OCI-M2 (cell line): ENCODE measurements around the gene TCP11.

Experiments used
- DNase-seq: peaks from one replicate; lab custom pipeline; 2025; ENCODE audit not compliant: unreplicated experiment; lab: John Stamatoyannopoulos, UW

Gene TCP11

DNA sequence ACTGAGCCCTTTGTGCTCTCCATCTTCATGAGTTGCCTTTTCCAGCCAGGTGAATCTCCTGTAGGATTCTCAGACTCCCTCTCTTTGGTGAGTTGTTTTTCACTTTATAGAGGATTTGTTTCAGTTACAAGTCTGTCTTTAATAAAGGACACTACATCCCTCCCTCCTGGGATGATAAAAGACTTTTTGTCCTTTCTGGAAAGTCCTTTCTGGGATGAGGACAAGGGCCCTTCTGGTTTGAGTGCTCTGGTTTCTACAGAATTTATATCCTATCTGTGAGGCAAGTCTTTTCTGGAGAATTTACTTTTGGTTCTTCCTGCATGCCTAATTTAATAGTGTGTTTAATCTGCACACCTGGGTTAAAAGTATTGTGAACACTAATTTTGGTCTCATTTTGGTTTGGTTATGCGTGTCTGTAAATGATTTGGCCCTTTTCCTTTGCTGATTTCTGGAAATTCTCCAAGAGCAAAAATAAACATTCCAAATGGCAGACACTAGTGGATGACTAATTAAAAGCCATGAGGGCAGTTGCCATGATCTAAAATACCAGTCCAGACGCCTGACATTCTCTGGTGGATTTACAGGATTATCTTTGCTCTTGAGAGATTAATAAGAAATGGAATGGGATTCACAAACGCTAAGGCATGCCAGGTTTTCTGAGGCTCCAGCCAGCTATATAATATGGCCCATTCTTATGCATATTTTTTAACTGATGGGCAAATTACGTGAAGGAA, 44.8 kb downstream of the TCP11 start:
- no peak for DNase-seq

DNA sequence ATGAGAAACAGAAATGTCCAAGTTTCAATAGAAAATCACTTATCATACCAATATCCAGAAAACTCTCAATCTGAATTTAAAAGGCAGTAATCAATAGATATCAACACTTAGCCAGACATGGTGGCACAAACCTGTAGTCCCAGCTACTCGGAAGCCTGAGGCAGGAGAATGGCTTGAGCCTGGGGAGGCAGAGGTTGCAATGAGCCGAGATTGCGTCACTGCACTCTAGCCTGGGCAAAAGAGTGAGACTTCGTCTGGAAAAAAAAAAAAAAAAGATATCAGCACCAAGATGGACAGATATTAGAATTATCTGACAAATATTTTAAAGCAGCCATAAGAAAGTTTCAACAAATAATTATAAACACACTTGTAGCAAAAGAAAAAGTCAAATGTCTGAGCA, 47.0 kb downstream of the TCP11 start:
- DNase-seq = no peak

DNA sequence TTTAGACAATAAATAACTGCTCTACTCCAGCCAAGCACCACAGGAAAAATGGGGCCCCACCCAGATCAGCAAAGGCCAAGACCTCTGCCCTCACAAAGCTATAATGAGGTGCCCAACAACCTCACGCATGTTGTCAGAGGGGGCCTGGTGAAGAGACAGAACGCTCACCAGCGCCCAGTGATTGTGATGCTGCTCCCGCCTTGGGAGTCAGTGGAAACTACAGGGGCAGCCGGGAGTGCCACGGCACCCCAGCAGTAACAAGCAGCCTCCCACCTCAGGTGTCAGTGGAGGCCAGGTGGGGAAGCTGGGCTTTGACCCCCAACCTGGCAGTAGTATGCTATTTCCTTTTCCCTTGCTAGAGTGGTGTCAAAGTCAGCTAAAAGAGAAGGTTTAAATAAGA, 47.4 kb downstream of the TCP11 start:
- no peak for DNase-seq

DNA sequence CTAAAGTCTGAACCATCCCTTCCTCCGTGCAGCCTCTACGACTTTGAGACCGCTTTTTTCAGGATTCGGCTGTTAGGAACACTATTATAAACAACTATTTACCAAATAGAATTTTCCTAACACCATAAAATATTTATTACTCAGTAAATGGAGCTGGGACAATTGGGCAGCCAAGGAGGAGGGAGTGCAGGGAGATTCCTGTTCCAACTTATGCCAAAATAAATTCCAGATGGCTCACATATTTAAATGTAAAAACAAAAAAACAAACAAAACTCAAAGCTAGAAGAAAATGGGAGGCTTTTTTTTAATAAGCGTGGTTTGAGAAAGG, 48.1 kb downstream of the TCP11 start:
- DNase-seq = no peak

DNA sequence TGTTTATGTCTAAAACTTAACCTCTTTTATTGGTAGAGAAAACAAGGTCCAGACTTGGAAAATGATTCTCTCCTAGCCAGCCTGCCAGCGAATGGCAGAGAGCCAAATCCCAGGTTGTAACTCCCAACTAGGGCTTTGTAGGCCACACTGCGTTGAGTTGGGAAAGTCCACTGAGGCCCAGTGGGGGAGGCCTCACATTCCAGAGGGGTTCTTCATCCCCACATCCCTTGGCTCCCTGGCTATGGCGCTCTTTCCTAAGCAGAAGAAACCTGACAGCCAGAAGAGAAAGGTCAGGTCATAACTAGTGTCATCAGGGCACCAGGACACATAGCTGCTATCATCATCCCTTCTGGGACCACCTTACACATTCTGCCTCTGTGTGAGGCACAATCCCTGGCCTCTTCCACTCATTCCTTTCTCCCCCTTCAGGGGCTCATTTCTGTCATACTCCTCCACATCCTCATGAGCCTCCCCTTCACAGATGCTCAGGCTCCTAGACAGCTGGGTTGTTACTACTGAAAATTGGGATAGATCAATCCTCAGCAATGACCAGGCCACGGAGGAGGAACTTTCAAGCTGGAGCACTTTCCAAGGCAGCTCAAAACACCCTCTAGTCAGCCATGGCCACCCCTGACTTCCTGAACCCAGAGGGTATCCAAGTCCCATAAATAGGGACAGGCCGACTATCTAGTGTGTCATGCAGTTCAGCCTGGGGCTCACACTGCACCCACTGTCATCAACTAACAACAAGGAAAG, 48.6 kb downstream of the TCP11 start:
- DNase-seq = no peak

DNA sequence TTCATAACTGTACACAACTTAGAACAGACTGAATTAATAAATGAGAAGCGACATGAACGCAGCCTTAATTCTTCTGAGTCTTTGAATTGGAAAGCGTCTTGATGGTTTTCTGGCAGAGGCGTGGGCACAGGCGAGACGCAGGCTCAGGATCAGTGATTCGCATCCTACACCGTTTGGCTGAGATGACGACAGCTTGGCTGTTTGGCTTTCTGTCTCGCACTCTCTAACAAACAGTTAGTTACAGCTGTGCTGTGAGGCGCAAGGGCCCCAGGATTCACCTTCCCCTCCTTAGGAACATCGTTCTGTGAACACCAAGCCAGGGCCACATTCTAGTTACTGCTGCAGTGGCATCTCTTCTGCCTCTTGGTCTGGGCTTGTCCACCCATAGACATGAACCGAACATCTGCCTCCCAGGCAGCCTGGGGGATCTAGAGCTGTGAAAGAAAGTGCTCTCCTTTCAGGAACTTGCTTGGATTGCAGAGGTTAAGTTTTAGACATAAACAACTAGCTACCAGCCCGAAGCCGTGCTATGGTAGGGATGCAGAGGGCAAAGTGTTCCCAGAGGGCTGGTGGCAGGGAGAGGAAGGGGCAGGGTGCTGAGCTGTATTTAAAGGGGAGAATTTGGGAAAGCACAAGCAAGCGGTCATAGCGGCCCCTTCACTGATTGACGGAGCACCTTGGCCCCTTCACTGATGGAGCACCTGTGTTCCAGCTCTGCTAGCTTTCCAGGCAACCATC, 49.6 kb downstream of the TCP11 start:
- DNase-seq = no peak

DNA sequence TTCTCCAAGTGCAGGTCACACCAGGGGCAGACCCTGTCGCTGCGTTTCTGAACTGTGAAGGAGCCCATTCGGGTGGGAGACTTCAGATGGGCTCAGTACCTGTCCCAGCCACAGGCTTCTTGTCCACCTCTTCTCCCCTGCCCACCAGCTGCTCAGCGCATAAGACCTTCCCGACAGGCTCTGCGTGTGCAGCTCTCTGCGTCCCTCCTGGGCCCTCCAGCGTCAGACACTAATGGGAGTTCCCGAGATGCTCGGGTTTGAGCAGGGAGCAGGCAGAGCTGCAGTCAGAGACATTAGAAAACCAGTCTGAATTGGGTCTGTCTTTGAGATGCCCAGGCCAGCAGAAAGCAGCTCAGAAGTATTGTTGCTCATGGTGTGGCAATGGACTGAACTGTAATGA, 50.4 kb downstream of the TCP11 start:
- DNase-seq = no peak

DNA sequence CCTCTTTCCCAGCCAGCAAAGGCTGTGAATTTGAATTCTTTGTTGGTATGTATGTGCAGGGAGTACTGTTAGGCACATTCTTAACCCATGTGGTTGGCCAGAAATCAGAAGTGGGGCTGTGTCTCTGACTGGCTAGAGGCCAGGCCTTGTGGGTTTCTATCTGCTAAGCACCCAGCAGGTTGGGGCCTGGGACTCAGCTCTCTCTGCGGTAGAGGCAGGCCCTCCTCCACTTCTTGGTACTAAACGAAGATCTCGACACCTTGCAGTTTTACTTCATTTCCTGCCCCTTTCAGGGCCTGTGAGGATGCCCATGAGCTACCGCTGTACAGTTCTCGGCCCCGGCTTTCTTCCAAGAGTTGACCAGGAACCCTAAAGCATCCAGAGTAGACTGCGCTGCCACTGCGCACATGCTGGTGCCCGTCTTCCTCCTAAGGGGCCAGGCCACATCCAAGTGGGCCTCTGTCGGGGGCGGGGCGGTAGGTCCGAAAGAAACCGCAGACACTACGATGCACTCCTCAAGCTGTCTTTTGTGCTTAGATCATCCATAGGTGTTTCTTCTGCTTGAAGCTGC, 51.1 kb downstream of the TCP11 start:
- DNase-seq = no peak

DNA sequence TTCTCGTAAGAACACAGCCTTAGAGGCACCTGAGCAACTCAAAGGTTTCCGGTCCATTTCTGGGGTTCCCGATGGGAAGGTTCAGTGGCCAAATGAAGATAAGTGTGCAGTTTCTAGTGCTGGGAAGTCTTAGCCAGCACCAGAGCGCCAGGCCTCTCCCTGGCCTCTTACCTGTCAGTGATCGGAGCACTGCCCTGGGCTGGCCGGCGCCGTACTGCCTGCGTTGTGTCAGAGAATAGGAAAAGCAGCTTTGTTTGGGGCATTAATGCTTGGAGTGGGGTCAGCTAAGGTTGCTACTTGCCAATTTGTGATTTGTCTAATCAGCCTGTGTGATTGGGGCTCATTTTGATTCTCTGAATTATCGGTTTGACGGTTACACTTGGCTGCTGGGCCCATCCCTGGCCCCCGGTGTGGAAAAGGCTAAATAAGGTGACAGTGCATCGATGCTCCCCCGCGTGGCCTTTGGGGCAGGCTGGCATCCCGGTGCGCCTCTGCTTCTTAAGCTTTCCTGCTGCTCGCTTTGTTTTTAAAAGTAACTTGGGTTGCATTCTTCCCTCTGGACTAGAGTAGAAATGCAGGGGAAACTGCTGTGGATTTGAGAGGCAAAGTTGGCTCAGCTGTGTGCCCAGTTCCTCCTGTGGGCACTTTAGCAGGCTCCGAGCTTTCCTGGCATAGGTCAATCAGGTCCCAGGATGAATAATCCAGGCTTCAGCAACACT, 51.8 kb downstream of the TCP11 start:
- no peak for DNase-seq

DNA sequence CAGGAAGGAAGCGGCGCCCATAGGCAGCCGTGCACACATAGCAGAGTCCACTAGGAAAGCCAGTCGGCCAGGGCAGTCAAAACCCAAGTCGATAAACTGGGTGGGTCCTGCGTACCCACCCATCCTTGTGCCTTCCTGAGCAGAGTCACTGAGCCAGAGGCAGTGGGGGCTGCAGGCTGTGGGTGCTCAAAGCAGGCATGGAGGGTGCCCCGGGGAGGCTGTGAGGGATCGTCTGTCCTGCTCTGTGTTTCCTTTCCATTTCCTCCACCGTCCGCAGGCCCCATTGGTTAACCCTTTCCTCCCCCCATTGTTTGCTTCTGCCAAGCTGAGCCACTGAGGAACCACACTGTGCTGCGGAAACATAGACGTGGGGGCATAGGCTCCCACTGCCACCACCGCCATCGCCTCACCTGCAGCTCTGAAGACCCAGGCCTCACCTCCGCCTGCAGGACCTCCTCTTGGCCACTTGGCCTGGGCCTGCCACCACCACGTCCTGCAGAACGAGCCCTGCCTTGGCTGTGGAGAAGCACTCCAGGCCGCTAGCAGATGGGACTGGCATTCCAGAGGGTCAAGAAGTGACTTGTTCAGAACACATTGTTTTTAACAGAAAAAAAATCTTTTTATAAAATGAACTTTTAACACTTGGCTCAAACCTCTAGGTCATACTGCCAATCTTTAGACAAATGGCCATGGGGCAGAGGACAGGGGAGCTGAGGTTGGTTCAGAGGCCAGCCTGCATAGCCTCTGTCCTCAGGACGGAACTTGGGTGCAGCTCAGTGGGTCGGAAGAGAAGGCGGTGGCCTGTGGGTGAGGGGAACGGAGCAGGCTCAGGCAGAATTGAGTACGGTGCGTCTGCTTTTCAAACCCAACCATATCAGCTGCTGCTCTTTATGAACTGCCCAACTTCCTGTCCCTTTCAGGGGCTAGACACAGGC, 52.6 kb downstream of the TCP11 start:
- no peak for DNase-seq

DNA sequence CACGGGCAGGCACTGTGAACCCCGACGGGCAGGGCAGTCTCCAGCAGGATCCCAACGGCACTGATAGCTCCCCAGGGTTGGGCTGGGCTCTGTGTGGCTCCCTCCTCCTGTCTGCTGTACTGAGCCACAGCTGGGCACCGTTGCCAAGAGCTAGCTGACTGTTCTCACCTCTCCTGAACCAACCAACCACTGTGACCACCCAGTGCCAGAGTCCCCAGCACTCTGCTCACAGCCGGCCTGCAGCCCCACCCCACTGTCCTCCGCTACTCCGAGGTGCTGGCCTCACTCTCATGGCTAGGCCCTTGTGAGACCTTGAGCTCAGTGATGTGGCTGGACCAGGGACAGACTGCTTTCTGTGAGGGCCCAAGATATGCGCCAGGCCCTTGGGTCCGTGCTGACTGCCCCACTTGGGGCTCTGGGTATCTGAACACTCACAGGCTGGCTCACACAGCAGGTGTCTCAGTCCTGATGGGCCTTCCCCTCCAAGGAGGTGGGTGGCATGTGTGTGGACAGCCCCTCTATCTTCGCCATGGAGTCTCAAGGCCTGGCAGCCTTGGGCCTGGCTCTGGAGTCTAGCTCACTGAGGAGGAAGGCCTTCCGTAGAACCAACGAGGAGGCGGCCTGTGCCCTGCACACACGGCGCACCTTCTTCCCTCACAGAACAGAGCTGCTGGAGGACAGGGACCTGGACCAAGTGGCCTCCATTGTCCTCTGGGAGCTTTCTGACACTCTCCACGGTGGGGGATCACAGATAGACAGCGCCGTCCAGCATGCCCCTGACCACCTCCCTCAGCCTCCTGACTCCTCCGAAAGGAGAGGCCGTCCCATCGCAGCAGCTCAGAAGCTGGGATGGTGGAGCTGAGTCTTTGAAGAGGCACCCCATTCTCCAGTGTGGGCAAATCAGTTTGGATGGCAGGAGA, 53.5 kb downstream of the TCP11 start:
- DNase-seq = no peak

DNA sequence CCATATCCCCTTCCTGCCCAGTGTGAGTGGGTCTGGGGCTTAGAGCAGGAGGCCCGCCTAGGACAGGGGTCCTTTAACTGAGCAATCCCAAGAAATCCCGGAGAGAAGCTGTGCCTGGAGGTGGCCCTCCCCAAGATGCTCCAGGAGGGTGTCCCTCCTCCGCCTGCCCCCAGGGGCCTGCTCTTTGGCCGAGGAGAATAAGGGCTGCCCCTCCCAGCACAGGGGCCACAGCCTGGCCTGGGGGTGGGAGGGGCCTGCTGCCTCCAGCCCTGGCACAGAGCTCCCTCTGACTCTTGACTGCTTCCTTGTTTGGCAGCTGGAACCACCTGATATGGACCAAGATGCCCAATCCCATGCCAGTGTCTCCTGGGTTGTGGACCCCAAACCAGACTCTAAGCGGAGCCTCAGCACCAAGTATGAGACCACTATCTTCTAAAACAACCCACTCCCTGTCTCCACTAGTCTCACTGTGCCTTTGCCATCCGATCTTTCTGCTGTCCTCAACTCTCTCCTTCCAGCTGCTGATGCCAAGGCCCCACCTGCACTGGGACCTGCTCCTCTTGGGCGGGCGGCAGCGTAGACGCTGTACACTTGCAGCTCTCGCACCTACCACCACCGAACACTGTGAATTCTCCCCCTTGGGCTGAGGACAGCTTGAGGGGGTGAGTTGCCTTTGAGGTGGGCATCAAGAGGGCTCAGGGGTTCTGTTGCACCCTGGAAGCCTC, 54.3 kb downstream of the TCP11 start:
- no peak for DNase-seq

DNA sequence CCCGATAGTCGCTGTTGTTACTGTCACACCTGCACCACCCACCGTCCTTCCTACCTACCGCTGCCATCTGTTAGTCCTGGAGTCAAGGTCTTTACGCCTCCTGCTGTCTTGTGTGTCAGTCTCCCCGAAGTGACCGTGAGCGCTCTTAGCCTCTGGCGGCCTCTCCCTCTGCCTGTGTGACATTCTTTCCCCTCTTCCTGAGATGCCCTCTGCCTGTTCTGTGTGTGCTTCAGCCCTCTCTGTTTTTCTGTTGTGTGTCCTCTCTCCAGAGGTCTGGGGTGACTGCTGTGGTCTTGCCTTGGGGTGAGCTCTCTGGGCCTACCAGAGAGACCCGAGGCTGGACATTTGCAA, 54.9 kb downstream of the TCP11 start:
- no peak for DNase-seq

DNA sequence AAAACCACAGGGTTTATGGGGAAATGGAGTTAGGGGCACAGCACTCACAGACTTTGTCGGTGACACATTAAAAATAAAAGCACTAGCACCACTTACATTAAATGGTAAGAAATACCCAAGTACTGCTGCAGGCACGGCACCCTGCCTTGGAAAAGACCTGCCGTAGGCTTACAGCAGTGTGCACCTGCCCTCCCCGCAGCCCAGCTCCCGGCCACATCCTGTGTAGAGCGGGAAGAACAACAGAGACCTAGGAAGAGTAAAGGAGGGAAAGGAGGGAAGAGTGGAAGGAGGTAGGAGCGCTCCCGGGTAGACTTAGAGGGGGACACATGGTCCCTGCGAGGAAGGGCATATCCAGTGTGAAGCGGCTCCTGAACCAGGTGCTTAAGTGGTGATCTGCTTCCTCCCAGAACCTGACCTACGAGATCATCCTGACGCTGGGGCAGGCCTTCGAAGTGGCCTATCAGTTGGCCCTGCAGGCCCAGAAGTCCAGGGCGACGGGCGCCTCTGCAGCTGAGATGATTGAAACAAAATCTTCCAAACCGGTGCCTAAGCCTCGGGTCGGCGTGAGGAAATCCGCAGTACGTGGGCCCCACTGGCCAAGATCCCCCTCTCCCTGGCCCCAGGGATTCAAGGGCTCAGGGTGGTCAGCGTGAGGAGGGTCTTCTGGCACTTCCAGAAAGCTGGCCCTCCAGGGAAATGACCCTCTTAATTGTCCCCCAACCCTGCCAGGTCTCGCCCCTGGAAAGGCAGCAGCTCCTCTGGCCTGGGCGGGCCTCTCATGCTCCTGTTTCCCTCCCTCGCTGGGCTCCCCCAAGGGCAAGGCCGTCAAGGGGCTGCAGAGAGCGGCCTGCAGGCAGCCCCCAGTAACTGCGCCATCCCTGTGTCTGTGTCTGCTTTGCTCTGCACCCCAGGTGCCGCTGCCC, 55.5 kb downstream of the TCP11 start:
- DNase-seq = no peak

DNA sequence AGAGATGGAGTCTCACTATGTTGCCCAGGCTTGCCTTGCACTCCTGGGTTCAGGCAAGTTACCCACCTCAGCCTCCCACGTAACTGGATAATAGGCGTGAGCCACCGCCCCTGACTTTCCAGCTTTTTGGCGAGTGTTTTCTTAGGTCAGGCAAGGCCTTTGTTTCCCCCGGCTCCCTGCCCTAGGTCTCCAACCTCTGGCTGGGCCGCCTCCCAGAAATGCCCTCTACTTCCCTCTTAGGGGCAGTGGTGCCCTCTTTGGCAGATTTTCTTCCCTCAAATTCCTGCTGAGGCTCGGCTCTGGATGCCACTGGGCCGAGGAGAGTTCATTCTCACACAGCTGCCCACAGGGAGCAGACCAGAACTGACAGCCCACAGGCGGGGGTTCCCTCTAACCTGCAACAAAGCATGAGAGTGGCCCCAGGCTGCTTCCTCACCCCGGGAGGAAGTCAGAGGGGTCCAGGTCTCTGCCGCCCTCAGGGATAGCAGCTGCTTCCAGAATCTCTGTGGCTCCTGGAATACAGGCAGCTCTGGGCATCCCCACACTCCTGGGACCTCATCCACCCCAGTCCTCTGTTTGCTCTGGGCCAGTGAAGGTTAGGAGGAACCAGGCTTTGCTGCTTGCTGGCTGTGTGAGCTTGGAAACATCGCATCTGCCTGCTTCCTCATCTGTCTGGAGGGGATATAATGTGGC, 56.5 kb downstream of the TCP11 start:
- DNase-seq = no peak

DNA sequence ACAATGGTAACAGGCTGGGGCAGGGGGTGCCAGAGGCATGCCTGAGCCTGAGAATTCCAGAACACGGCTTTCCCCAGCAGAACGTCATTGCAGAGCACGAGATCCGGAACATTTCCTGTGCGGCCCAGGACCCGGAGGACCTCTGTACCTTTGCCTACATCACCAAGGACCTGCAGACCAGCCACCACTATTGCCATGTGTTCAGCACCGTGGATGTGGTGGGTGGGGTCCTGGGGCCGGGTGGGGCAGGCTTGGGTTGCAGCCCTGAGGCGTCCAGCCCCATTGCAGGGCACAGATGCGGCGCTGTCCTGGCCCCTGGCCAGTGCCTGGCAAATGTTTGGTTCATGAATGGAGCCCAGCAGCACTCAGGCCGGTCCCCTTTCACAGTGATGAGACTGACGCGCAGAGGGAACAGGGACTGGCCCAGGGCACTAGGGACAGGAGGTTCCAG, 57.1 kb downstream of the TCP11 start:
- DNase-seq = no peak

DNA sequence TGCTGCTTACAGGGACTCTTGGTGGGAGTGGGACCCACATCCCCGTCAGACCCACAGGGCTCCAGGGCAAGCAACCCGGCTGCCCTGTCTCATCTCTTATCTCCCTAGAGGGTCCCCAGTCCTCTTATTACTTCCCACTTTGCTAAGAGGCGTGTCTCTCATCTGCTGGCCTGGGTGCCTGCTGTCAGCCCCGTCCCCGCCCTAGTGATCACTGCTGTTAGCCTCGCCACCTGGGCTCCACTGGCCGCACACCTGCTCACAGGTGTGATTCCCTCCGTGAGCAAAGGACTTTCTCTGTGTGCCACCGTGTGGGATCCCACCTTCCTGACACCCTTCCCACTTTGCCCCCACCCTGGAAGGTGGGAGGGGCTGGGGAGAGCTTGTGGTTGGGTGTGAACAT, 57.6 kb downstream of the TCP11 start:
- no peak for DNase-seq
